PC-3 (cell line): ENCODE results near the gene CROCC. TPM values are rescaled to one million over a fixed set of nuclear protein-coding genes. Genes with fewer than 3 reads are reported as not detected.
"Not testable (repeated sequence)": the region's sequence is repeated elsewhere in the genome, so short reads cannot be mapped to it uniquely, and the experiment has no call there.

Experiments used
- ATAC-seq: fragments of 200-7000 bp; cut with Tn5 transposase; 2 replicates; pipeline ENCODE4 v1.9.1; 2020; ENCODE audit warnings: mild to moderate bottlenecking, moderate library complexity
- BruUV-seq: library from RNA; stranded (reverse); fragments of 400-500 nt; replicated peaks from 2 replicates; lab custom pipeline; 2021; lab: Mats Ljungman, UMichigan
- CTCF ChIA-PET: fragments of 300-600 bp; sonication (Branson Sonifier 250); formaldehyde crosslinking; loops from one replicate; lab custom pipeline; 2022; ENCODE audit warnings: antibody characterized with exemption; lab: Charles Lee
- POLR2A ChIA-PET: fragments of 300-600 bp; sonication (Branson Sonifier 250); formaldehyde crosslinking; loops from one replicate; lab custom pipeline; 2022; ENCODE audit warnings: antibody characterized with exemption; ENCODE audit not compliant: unreplicated experiment; lab: Charles Lee
- DNase-seq: peaks from one replicate; pipeline ENCODE4 v3.0.0-alpha.2; 2015
- H2AFZ ChIP-seq: fragments of 300-600 bp; sonication (generic); 2 replicates; pipeline ENCODE4 v1.6.0; 2016; ENCODE audit warnings: antibody characterized with exemption, low read length
- H3F3A ChIP-seq: fragments of 300-600 bp; sonication (generic); one replicate; pipeline ENCODE4 v1.6.0; 2017; ENCODE audit warnings: antibody characterized with exemption, low read length, control low read depth, mild to moderate bottlenecking; ENCODE audit not compliant: unreplicated experiment
- H3K27ac ChIP-seq: fragments of 300-600 bp; sonication (generic); 2 replicates; pipeline ENCODE4 v1.5.1; 2016; ENCODE audit warnings: mild to moderate bottlenecking, low read length
- H3K27me3 ChIP-seq: fragments of 300-600 bp; sonication (generic); 2 replicates; pipeline ENCODE4 v1.6.1; 2016; ENCODE audit warnings: low read length, mixed read lengths
- H3K36me3 ChIP-seq: fragments of 300-600 bp; sonication (generic); 2 replicates; pipeline ENCODE4 v1.6.1; 2016; ENCODE audit warnings: low read depth, mixed run types, low read length, mixed read lengths
- H3K4me1 ChIP-seq: fragments of 300-600 bp; sonication (generic); 2 replicates; pipeline ENCODE4 v1.5.1; 2016; ENCODE audit warnings: low read length; ENCODE audit not compliant: insufficient read depth
- H3K4me2 ChIP-seq: fragments of 300-600 bp; sonication (generic); 2 replicates; pipeline ENCODE4 v1.6.0; 2016; ENCODE audit warnings: low read length
- H3K4me3 ChIP-seq: fragments of 300-600 bp; sonication (generic); 2 replicates; pipeline ENCODE4 v1.5.1; 2016; ENCODE audit warnings: mild to moderate bottlenecking, low read length, mixed read lengths
- H3K79me2 ChIP-seq: fragments of 300-600 bp; sonication (generic); 2 replicates; pipeline ENCODE4 v1.6.1; 2017; ENCODE audit warnings: low read length, mixed read lengths
- H3K9ac ChIP-seq: fragments of 300-600 bp; sonication (generic); 2 replicates; pipeline ENCODE4 v1.6.0; 2016; ENCODE audit warnings: mild to moderate bottlenecking, low read length
- H3K9me2 ChIP-seq: fragments of 300-600 bp; sonication (generic); replicated peaks from 2 replicates; pipeline ENCODE4 v1.6.1; 2016; ENCODE audit warnings: mixed run types, low read length, mixed read lengths
- H3K9me3 ChIP-seq: fragments of 300-600 bp; sonication (generic); 2 replicates; pipeline ENCODE4 v1.6.1; 2016; ENCODE audit warnings: low read length, mixed read lengths
- H4K20me1 ChIP-seq: fragments of 300-600 bp; sonication (generic); 2 replicates; pipeline ENCODE4 v1.6.1; 2016; ENCODE audit warnings: low read length, mixed read lengths
- CTCF ChIP-seq: fragments of 300-600 bp; sonication (generic); conservative IDR thresholded peaks from 2 replicates; pipeline ENCODE4 v1.5.1; 2017; ENCODE audit warnings: antibody characterized with exemption, low read depth, mild to moderate bottlenecking, low read length
- EZH2 ChIP-seq: fragments of 300-600 bp; sonication (generic); IDR thresholded peaks from one replicate; pipeline ENCODE4 v1.6.1; 2017; ENCODE audit warnings: antibody characterized with exemption, mild to moderate bottlenecking, low read length; ENCODE audit not compliant: unreplicated experiment
- EZH2phosphoT487 ChIP-seq: fragments of 300-600 bp; sonication (generic); IDR thresholded peaks from 2 replicates; pipeline ENCODE4 v1.6.1; 2018; ENCODE audit warnings: mild to moderate bottlenecking, antibody characterized with exemption, low read length, borderline replicate concordance
- intact Hi-C: fragments of 100-400 bp; cut with micrococcal nuclease; formaldehyde crosslinking; loops from 2 replicates; pipeline ENCODE4 v1.9.0; 2023
- total RNA-seq: library from RNA; depleted of rRNA; stranded (reverse); fragments of >200 nt; gene quantifications from 2 replicates; pipeline ENCODE4 v1.2.3, GENCODE V29; 2014

Gene CROCC
- total RNA-seq, 1 experiment from 2014 or later: 24.6 TPM

- H4K20me1 ChIP-seq: no peaks in the 10 kb centered on the region
- H3K27ac ChIP-seq: no peak overlapping the region
- no peaks in the 10 kb centered on the region for H3K36me3 ChIP-seq
- no peak overlapping the region for H3K9ac ChIP-seq
- POLR2A ChIA-PET: no interaction called here
- H3K4me3 ChIP-seq: no peak overlapping the region
- H3K9me2 ChIP-seq: no peaks in the 10 kb centered on the region
- DNase-seq (no peak), ATAC-seq (no peak)
- CTCF ChIA-PET: no interaction called here
- H3K4me1 ChIP-seq: peaks cover 20% of the 10 kb centered on the region
- H3K27me3 ChIP-seq: no peaks in the 10 kb centered on the region
- no peaks in the 10 kb centered on the region for H3F3A ChIP-seq
- TF ChIP-seq CTCF (no peak), EZH2phosphoT487 (no peak), EZH2 (no peak)
- no peaks in the 10 kb centered on the region for H3K79me2 ChIP-seq
- no peaks in the 10 kb centered on the region for H3K9me3 ChIP-seq
- no peak overlapping the region for H3K4me2 ChIP-seq
- BruUV-seq: no TSS peak
- no peak overlapping the region for H2AFZ ChIP-seq
- intact Hi-C loops: no loop called here
Measured at GRCh38 chr1:16946646-16947045, 24.9 kb downstream of the CROCC start.

GRCh38 chr1:16948282-16948891 lies 26.7 kb downstream of the CROCC start:
- peak overlapping the region; percentile 25; the same call in 1 of the 2 replicates for H3K9ac ChIP-seq
- H2AFZ ChIP-seq: not testable (repeated sequence)

GRCh38 chr1:16949026-16949425 lies 27.3 kb downstream of the CROCC start:
- peak overlapping the region; percentile 81 for H3K27ac ChIP-seq
- CTCF ChIA-PET, POLR2A ChIA-PET, BruUV-seq, H3K9me3 ChIP-seq, H3K79me2 ChIP-seq, H3K36me3 ChIP-seq, H2AFZ ChIP-seq, H3K9me2 ChIP-seq, H4K20me1 ChIP-seq, H3F3A ChIP-seq, H3K27me3 ChIP-seq, intact Hi-C loops, H3K4me3 ChIP-seq: not testable (repeated sequence)
- H3K9ac ChIP-seq: peak overlapping the region; percentile 25; the same call in 1 of the 2 replicates
- DNase-seq (peak; percentile 94), ATAC-seq (peak; percentile 68)
- H3K4me1 ChIP-seq: peaks cover 26% of the 10 kb centered on the region
- H3K4me2 ChIP-seq: peak overlapping the region; percentile 61

More at GRCh38 chr1:16948282-16948891, 26.7 kb downstream of the CROCC start:
- H3K9me2 ChIP-seq, H3K4me3 ChIP-seq, H3K79me2 ChIP-seq, H3K9me3 ChIP-seq, H3F3A ChIP-seq, H3K27me3 ChIP-seq, H3K36me3 ChIP-seq, intact Hi-C loops, BruUV-seq, H4K20me1 ChIP-seq: not testable (repeated sequence)
- peak; percentile 91 for TF ChIP-seq EZH2phosphoT487
- ChIA-PET CTCF (interaction anchor here (1.4 kb wide), 1 partner anchor 12 kb away, joined by 4 read pairs; no protein-coding TSS in a partner anchor), POLR2A (interaction anchor here (0.7 kb wide), 1 partner anchor 1931 kb away, joined by 3 read pairs; no protein-coding TSS in a partner anchor)
- peaks cover 26% of the 10 kb centered on the region for H3K4me1 ChIP-seq
- peak; percentile 63 for DNase-seq
- peak overlapping the region; percentile 81 for H3K27ac ChIP-seq
- peak overlapping the region; percentile 61; the same call in 1 of the 2 replicates for H3K4me2 ChIP-seq
- peak; percentile 88 for ATAC-seq

GRCh38 chr1:16952376-16952775 lies 30.6 kb downstream of the CROCC start:
- H3K36me3 ChIP-seq, H3K9me3 ChIP-seq, H3K27ac ChIP-seq, H3K9ac ChIP-seq, H2AFZ ChIP-seq, DNase-seq, H3F3A ChIP-seq, H3K4me2 ChIP-seq, H3K9me2 ChIP-seq, H3K4me3 ChIP-seq, H3K79me2 ChIP-seq, H4K20me1 ChIP-seq, POLR2A ChIA-PET, ATAC-seq, BruUV-seq, H3K27me3 ChIP-seq, intact Hi-C loops: not testable (repeated sequence)
- CTCF ChIA-PET: interaction anchor here (0.5 to 1.3 kb wide), 4 partner anchors 8 to 331 kb away, joined by 3 to 18 read pairs (median 7); no protein-coding TSS in a partner anchor
- peaks cover 26% of the 10 kb centered on the region for H3K4me1 ChIP-seq
